HCT116 (cell line): ENCODE results near the gene SIK3.

Experiments used
- POLR2A ChIP-seq: IDR thresholded peaks from 2 replicates; pipeline ENCODE4 v1.7.0; 2011; ENCODE audit warnings: borderline replicate concordance; ENCODE audit not compliant: insufficient read depth, insufficient read length; ENCODE audit errors: extremely low read depth
- POLR2AphosphoS5 ChIP-seq: IDR thresholded peaks from 2 replicates; pipeline ENCODE4 v1.6.1; 2011; ENCODE audit warnings: mild to moderate bottlenecking, low read depth, low read length, moderate library complexity
- TF ChIP-seq, protein P1 (sequence below), 3 experiments: fragments of 200-600 bp in 1 of 3; sonication (generic) in 1 of 3; IDR thresholded peaks in 2 of 3; conservative IDR thresholded peaks in 1 of 3; 2 replicates each; pipeline ENCODE4 v1.5.1; 2012 to 2017; ENCODE audit warnings: low read depth in 2 of 3, low read length in 2 of 3, antibody characterized with exemption in 1 of 3, borderline replicate concordance in 1 of 3, control low read depth in 1 of 3, mild to moderate bottlenecking in 1 of 3, mixed read lengths in 1 of 3, mixed run types in 1 of 3, moderate library complexity in 1 of 3; ENCODE audit not compliant: insufficient read depth in 1 of 3
- TF ChIP-seq, protein P2 (sequence below): IDR thresholded peaks from 2 replicates; pipeline ENCODE4 v1.6.1; 2011; ENCODE audit warnings: mild to moderate bottlenecking, low read length, moderate library complexity; ENCODE audit not compliant: insufficient replicate concordance; ENCODE audit errors: extremely low read depth

DNA sequence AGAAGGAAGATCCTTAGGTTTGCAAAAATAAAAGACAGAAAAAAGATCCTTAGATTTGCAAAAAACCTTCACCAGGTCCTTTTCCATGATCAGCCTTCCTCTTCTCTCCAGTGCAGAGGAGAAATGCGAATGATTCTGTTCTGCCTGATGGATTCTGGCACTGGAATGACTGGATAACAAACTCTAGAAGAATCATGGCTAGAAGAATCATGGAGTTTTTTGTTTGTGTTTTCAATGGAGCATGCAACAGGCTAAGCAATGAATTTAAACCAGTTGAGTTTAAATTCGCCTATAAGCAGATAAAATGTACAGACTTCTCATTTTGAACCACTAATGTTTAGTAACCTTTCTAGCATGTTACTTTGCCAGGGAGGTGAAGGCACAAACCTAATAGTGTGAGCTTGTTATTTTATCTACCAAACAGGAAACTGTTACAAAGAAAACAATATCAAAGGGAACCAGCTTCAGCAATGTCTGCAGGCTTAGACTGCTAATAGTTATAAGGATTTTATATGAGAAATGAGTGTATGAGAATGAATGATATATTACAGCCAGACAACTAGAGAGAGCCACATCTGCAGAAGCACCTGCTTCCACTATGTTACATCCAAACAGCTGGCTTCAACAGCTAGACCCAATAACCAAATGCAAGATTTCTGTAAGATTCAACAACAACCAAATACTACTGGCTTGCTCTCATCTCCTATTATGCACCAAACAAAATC lies 196.1 kb downstream of the SIK3 start:
- no peak for TF ChIP-seq POLR2AphosphoS5
- TF ChIP-seq, protein P1, sequence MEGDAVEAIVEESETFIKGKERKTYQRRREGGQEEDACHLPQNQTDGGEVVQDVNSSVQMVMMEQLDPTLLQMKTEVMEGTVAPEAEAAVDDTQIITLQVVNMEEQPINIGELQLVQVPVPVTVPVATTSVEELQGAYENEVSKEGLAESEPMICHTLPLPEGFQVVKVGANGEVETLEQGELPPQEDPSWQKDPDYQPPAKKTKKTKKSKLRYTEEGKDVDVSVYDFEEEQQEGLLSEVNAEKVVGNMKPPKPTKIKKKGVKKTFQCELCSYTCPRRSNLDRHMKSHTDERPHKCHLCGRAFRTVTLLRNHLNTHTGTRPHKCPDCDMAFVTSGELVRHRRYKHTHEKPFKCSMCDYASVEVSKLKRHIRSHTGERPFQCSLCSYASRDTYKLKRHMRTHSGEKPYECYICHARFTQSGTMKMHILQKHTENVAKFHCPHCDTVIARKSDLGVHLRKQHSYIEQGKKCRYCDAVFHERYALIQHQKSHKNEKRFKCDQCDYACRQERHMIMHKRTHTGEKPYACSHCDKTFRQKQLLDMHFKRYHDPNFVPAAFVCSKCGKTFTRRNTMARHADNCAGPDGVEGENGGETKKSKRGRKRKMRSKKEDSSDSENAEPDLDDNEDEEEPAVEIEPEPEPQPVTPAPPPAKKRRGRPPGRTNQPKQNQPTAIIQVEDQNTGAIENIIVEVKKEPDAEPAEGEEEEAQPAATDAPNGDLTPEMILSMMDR (IDR thresholded peaks at IDR 0.05 in 2 of 3, conservative IDR thresholded peaks at IDR 0.05 in 1 of 3; ENCODE audit: borderline replicate concordance in 1 of 3, insufficient read depth in 1 of 3, low read depth in 2 of 3, low read length in 2 of 3): no peak
- TF ChIP-seq POLR2A: no peak
- TF ChIP-seq, protein P2, sequence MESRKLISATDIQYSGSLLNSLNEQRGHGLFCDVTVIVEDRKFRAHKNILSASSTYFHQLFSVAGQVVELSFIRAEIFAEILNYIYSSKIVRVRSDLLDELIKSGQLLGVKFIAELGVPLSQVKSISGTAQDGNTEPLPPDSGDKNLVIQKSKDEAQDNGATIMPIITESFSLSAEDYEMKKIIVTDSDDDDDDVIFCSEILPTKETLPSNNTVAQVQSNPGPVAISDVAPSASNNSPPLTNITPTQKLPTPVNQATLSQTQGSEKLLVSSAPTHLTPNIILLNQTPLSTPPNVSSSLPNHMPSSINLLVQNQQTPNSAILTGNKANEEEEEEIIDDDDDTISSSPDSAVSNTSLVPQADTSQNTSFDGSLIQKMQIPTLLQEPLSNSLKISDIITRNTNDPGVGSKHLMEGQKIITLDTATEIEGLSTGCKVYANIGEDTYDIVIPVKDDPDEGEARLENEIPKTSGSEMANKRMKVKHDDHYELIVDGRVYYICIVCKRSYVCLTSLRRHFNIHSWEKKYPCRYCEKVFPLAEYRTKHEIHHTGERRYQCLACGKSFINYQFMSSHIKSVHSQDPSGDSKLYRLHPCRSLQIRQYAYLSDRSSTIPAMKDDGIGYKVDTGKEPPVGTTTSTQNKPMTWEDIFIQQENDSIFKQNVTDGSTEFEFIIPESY: no peak
